Endodermal cell (in vitro differentiated cells): ENCODE measurements around the gene CCL22. TPM values are rescaled to one million over a fixed set of nuclear protein-coding genes. Genes with fewer than 3 reads are reported as not detected.

Experiments
- DNase-seq: peaks from one replicate; pipeline ENCODE4 v3.0.0-alpha.2; 2017
- H3K27ac ChIP-seq: 2 replicates; pipeline ENCODE4 v1.5.1; 2013; ENCODE audit warnings: mild to moderate bottlenecking, low read depth, low read length, moderate library complexity
- H3K27me3 ChIP-seq: 2 replicates; pipeline ENCODE4 v1.6.1; 2013; ENCODE audit warnings: mild to moderate bottlenecking, low read length, moderate library complexity; ENCODE audit not compliant: insufficient read depth, control insufficient read depth, poor library complexity, severe bottlenecking
- H3K36me3 ChIP-seq: 2 replicates; pipeline ENCODE4 v1.7.0; 2013; ENCODE audit warnings: mild to moderate bottlenecking, low read length, moderate library complexity; ENCODE audit not compliant: control insufficient read depth, insufficient read depth
- H3K4me1 ChIP-seq: one replicate; pipeline ENCODE4 v1.7.0; 2013; ENCODE audit warnings: low read length; ENCODE audit not compliant: control insufficient read depth, insufficient read depth
- H3K4me3 ChIP-seq: 2 replicates; pipeline ENCODE4 v1.5.1; 2013; ENCODE audit warnings: mild to moderate bottlenecking, low read length, moderate library complexity
- H3K9ac ChIP-seq: 2 replicates; pipeline ENCODE4 v1.6.1; 2013; ENCODE audit warnings: mild to moderate bottlenecking, low read length, moderate library complexity; ENCODE audit not compliant: poor library complexity, severe bottlenecking; ENCODE audit errors: extremely low read depth
- H3K9me3 ChIP-seq: 2 replicates; pipeline ENCODE4 v1.6.1; 2013; ENCODE audit warnings: mild to moderate bottlenecking, low read length, moderate library complexity; ENCODE audit not compliant: control insufficient read depth
- H3K27ac Mint-ChIP-seq: 2 replicates; pipeline ENCODE4 v1.8.0; 2020; ENCODE audit warnings: mixed read lengths
- H3K27me3 Mint-ChIP-seq: 2 replicates; pipeline ENCODE4 v1.8.0; 2021; ENCODE audit warnings: mild to moderate bottlenecking, mixed read lengths; ENCODE audit not compliant: insufficient read depth
- H3K36me3 Mint-ChIP-seq: 2 replicates; pipeline ENCODE4 v1.8.0; 2020; ENCODE audit warnings: low read depth, mixed read lengths
- H3K4me1 Mint-ChIP-seq: 2 replicates; pipeline ENCODE4 v1.8.0; 2020; ENCODE audit warnings: mixed read lengths
- H3K4me3 Mint-ChIP-seq: 2 replicates; pipeline ENCODE4 v1.8.0; 2020; ENCODE audit warnings: mild to moderate bottlenecking, moderate library complexity, mixed read lengths
- H3K9me3 Mint-ChIP-seq: 2 replicates; pipeline ENCODE4 v1.8.0; 2020; ENCODE audit warnings: mild to moderate bottlenecking, mixed read lengths
- CTCF ChIP-seq: fragments of 200-600 bp; sonication (generic); conservative IDR thresholded peaks from 2 replicates; pipeline ENCODE4 v1.5.0; 2021; ENCODE audit warnings: antibody characterized with exemption, mild to moderate bottlenecking
- WGBS, 2 experiments: methylation state at CpG; one replicate each; pipeline versions ENCODE4 v1.1.5 to v1.1.7; 2013; ENCODE audit warnings: missing lambda C conversion rate in 2 of 2, mixed read lengths in 1 of 2; ENCODE audit not compliant: insufficient coverage in 1 of 2, insufficient read length in 1 of 2; 5-methylcytosine and 5-hydroxymethylcytosine counted together
- total RNA-seq, 2 donors: library from RNA; stranded (reverse); fragmentation: NEBNext Ultra II Directional in 1 of 2; extraction: Animal tissue kit (Norgen Biotek cat#: 25700) in 1 of 2; gene quantifications; 2 replicates in 1 of 2; 3 replicates in 1 of 2; pipeline ENCODE4 v1.2.1, GENCODE V29; 2021

CCL22 gene
- total RNA-seq, 2 donors from 2014 or later, result not detected

DNA sequence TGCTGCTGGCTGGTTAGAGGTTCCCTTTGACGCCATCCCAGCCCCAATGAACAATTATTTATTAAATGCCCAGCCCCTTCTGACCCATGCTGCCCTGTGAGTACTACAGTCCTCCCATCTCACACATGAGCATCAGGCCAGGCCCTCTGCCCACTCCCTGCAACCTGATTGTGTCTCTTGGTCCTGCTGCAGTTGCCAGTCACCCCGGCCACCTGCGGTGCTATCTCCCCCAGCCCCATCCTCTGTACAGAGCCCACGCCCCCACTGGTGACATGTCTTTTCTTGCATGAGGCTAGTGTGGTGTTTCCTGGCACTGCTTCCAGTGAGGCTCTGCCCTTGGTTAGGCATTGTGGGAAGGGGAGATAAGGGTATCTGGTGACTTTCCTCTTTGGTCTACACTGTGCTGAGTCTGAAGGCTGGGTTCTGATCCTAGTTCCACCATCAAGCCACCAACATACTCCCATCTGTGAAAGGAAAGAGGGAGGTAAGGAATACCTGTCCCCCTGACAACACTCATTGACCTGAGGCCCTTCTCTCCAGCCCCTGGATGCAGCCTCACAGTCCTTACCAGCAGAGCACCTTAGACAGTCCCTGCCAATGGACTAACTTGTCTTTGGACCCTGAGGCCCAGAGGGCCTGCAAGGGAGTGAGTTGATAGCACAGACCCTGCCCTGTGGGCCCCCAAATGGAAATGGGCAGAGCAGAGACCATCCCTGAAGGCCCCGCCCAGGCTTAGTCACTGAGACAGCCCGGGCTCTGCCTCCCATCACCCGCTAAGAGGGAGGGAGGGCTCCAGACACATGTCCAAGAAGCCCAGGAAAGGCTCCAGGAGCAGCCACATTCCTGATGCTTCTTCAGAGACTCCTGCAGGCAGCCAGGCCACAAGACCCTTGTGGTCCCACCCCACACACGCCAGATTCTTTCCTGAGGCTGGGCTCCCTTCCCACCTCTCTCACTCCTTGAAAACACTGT, 25.0 kb downstream of the CCL22 start:
- Mint-ChIP-seq H3K9me3 (no peaks in the 10 kb centered on the region), H3K27ac (no peak overlapping the region), H3K4me1 (no peaks in the 10 kb centered on the region), H3K4me3 (no peak overlapping the region), H3K36me3 (no peaks in the 10 kb centered on the region), H3K27me3 (no peaks in the 10 kb centered on the region)
- Histone ChIP-seq H3K9me3 (no peaks in the 10 kb centered on the region), H3K4me3 (no peak overlapping the region), H3K4me1 (no peaks in the 10 kb centered on the region), H3K27me3 (no peaks in the 10 kb centered on the region), H3K36me3 (no peaks in the 10 kb centered on the region), H3K27ac (no peak overlapping the region), H3K9ac (no peak overlapping the region)
- no peak for TF ChIP-seq CTCF
- DNase-seq, result peak; percentile 59
- 60 to 83% methylated on average over 1 to 8 of the region's 8 CpGs for WGBS, 2 experiments

DNA sequence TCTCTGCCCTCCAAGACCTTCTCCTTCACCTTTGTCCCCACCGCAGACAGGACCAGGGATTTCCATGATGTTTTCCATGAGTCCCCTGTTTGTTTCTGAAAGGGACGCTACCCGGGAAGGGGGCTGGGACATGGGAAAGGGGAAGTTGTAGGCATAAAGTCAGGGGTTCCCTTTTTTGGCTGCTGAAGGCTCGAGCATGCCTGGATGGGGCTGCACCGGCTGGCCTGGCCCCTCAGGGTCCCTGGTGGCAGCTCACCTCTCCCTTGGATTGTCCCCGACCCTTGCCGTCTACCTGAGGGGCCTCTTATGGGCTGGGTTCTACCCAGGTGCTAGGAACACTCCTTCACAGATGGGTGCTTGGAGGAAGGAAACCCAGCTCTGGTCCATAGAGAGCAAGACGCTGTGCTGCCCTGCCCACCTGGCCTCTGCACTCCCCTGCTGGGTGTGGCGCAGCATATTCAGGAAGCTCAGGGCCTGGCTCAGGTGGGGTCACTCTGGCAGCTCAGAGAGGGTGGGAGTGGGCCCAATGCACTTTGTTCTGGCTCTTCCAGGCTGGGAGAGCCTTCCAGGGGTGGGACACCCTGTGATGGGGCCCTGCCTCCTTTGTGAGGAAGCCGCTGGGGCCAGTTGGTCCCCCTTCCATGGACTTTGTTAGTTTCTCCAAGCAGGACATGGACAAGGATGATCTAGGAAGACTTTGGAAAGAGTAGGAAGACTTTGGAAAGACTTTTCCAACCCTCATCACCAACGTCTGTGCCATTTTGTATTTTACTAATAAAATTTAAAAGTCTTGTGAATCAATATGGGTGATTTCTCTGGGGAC, 25.9 kb downstream of the CCL22 start:
- no peak for TF ChIP-seq CTCF
- Mint-ChIP-seq H3K4me1 (no peaks in the 10 kb centered on the region), H3K27me3 (no peaks in the 10 kb centered on the region), H3K27ac (no peak overlapping the region), H3K36me3 (no peaks in the 10 kb centered on the region), H3K4me3 (no peak overlapping the region), H3K9me3 (no peaks in the 10 kb centered on the region)
- DNase-seq, result no peak
- H3K36me3 ChIP-seq, result no peaks in the 10 kb centered on the region
- no peak overlapping the region for H3K4me3 ChIP-seq
- H3K4me1 ChIP-seq, result no peaks in the 10 kb centered on the region
- H3K9ac ChIP-seq, result no peak overlapping the region
- no peaks in the 10 kb centered on the region for H3K9me3 ChIP-seq
- no peaks in the 10 kb centered on the region for H3K27me3 ChIP-seq
- no peak overlapping the region for H3K27ac ChIP-seq
- WGBS, 2 experiments, result 90 to 97% methylated on average over 6 to 10 of the region's 11 CpGs

DNA sequence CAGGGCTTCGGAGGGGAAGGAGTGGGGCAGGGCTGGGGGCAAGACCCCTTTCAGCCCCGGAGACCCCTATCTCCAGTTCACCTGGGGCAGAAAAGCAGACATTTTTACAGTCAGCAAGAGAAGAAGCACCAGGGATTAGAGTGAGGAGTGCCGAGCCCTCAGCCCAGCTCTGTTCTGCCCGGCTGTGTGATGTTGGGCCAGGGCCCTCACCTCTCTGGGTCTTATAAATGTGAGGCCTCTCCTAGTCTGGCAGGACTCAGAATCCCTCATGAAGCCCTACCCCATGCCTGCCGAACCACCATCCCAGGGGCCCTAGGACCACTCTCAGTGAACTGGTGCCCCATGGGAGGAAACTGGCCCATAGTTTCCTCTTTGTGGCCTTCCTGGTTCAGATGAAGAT, 26.5 kb downstream of the CCL22 start:
- no peak for TF ChIP-seq CTCF
- no peak for DNase-seq
- Histone ChIP-seq H3K4me3 (no peak overlapping the region), H3K27me3 (no peaks in the 10 kb centered on the region), H3K27ac (no peak overlapping the region), H3K4me1 (no peaks in the 10 kb centered on the region), H3K9ac (no peak overlapping the region), H3K36me3 (no peaks in the 10 kb centered on the region), H3K9me3 (no peaks in the 10 kb centered on the region)
- no peaks in the 10 kb centered on the region for H3K36me3 Mint-ChIP-seq
- H3K27me3 Mint-ChIP-seq, result no peaks in the 10 kb centered on the region
- H3K9me3 Mint-ChIP-seq, result no peaks in the 10 kb centered on the region
- H3K4me3 Mint-ChIP-seq, result no peak overlapping the region
- 80 to 86% methylated on average over 4 to 5 of the region's 5 CpGs for WGBS, 2 experiments
- no peaks in the 10 kb centered on the region for H3K4me1 Mint-ChIP-seq
- H3K27ac Mint-ChIP-seq, result no peak overlapping the region
